Activated CD8-positive, alpha-beta memory T cell treated with anti-CD3 and anti-CD28 coated beads, Interleukin-2, amount 50 U/mL, for 48 hours (primary cell): ENCODE measurements around the gene CALU.

Experiments
- DNase-seq: peaks from one replicate; pipeline ENCODE4 v3.0.0-alpha.2; 2020

The CALU gene

DNA sequence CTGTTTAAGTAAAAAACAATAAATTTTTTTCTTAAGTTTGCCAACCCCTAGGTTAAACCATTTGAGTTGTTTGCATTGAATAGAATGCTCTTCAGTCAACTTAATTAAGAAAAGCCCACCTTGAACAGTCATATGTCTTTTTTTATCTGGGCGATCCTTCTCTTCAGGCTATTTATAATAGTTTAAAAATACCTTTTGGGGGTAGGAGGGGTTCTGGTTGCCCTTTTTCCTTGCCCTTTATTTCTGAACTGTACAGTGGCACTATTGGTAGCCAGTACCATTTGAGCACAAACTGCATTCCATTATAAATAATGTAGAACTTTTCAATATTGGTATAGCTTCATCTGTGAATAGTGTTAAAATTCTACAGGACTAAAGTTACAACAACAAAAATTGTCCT is 13.1 kb downstream of the CALU start:
- DNase-seq = no peak

GRCh38 chr7:128755075-128755818 is 16.1 kb downstream of the CALU start:
- DNase-seq = no peak

DNA sequence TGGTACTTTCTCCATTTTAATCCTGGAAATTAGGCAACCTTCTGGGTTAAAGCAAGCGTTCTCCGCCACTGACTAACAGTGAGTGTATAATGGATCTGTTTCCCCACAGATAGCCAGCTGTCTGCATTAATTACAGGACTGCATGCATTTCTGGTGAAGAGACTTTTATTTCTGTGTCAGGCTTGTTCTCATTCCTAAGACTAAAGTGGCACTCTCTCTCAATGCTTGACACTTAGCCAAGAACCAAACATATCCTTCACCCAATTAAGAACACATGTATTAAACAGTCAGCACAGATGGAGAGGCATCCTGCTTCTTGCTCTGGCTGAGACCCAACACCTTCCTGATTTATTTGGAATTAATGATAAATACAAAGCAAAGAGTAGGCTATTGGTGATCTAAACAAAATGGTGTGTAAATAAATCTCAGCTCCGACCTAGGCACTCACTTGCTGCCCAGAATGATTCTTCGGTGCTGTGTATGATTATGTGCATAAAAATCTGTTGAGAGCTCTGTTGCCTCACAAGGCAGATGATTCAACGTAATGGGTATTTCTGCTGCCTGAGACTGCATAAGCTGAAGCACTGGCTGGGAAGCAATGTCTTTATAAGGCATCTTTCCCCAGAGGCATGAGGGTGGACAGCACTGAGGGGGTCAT is 16.8 kb downstream of the CALU start:
- DNase-seq = no peak

GRCh38 chr7:128757203-128757602 is 18.0 kb downstream of the CALU start:
- no peak for DNase-seq

- DNase-seq = no peak
Observed at GRCh38 chr7:128758553-128758952, 19.4 kb downstream of the CALU start.

GRCh38 chr7:128759242-128759641 is 20.1 kb downstream of the CALU start:
- no peak for DNase-seq

GRCh38 chr7:128763541-128763940 is 24.4 kb downstream of the CALU start:
- no peak for DNase-seq

DNA sequence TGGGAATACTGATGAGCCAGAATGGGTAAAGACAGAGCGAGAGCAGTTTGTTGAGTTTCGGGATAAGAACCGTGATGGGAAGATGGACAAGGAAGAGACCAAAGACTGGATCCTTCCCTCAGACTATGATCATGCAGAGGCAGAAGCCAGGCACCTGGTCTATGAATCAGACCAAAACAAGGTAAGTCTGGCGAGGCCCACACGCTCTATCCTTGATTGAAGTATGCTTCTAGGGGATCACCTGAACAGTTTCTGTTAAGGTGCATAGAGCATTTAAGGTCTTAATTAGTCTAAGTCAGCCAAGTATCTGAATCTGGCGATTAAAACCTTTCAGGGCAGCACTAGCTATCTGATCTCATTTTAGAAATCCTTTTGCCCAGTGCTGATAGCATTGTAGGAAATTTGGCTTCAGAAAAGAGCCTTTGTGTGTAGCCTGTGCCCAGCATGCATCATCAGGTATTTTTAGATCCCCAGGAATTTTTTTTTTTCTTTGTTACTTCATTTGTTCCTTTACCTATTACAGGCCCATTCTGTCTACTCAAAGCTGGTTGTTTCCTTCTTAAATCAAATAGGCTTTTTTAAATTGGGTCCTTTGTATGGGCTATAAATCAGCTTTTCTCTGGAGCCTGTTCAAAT is 28.4 kb downstream of the CALU start:
- DNase-seq = no peak

DNA sequence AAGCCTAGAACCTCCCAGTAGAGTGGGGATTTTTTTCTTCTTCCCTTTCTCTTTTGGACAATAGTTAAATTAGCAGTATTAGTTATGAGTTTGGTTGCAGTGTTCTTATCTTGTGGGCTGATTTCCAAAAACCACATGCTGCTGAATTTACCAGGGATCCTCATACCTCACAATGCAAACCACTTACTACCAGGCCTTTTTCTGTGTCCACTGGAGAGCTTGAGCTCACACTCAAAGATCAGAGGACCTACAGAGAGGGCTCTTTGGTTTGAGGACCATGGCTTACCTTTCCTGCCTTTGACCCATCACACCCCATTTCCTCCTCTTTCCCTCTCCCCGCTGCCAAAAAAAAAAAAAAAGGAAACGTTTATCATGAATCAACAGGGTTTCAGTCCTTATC is 31.1 kb downstream of the CALU start:
- DNase-seq = no peak

GRCh38 chr7:128773604-128774003 is 34.4 kb downstream of the CALU start:
- no peak for DNase-seq

- no peak for DNase-seq
Observed at GRCh38 chr7:128774029-128774689, 35.0 kb downstream of the CALU start.

GRCh38 chr7:128774921-128775320 is 35.8 kb downstream of the CALU start:
- DNase-seq = no peak

GRCh38 chr7:128775744-128776474 is 36.8 kb downstream of the CALU start, which contains the start of gene OPN1SW:
OPN1SW (minus strand) TSS chr7:128775794; CDS start chr7:128775781, 13 bp downstream.
- DNase-seq = no peak

GRCh38 chr7:128777156-128778123 is 38.3 kb downstream of the CALU start:
- no peak for DNase-seq

DNA sequence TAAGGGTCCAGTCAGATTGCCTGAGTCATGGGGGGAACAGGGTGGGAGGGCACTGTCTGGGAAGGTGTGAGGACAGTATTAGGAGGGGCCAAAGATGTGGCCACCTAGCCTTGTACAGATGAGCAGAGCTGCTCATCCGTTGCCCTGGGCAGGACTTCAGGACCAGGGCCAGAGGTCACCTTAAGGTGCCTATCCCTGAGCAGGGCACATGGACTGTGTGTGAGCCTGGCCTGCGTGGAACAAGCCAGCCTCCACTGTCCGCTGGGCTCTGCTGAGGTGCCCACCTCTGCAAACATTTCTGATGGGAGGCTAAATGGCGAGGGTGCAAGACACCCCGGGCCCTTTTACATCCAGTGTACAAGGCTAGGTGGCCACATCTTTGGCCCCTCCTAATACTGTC is 39.8 kb downstream of the CALU start:
- DNase-seq = no peak

- DNase-seq = no peak
Observed at GRCh38 chr7:128781126-128781525, 42.0 kb downstream of the CALU start.

DNA sequence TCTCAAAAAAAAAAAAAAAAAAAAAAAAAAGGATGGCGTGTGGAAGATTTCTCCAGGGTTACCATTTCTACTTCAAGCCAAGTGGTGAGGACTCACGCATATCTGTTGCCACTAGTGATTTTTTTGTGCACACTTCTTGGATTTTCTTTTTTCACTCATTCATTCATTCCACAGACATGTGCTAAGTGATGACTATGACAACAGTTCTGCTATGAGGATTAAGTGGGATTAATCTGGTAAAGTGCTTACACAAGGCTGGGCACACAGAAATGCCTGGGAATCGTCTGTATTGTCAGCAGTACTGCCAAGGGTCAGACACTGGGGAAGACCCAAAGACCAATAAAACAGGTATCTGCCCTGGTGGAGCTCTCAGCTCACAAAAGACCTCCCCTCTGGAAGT is 42.7 kb downstream of the CALU start:
- no peak for DNase-seq

DNA sequence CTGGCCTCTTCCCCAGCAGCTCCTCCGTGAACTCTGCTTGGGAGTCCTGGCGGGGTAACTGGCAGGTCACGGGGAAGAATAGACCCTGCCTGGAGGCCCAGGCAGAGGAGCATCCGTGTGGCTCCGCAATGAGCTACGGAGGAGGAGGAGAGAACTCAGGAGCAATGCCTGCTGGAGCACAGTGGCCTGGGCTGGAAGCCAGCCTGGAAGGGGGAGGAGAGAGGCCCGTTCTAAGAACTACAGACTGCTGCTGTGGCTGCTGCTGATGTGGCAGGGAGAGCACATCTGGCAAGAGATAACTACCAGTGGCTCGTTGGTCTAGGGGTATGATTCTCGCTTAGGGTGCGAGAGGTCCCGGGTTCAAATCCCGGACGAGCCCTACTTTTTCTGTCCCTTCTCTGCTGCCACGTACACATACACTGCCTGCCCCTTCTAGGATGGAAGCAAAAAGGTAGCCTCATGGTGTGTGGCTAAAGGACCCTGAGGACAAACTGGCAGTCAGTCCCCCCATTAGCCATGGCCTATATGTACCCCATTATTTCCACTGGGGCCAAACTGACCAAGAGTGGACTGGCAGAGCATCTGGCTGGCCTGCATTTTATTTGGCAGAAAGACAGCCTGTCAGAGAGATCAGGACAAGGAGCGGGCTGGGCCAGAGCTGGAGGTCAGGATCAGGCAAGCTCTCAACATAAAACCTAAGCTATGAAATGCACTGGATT is 44.1 kb downstream of the CALU start:
- peak; percentile 77 for DNase-seq

DNA sequence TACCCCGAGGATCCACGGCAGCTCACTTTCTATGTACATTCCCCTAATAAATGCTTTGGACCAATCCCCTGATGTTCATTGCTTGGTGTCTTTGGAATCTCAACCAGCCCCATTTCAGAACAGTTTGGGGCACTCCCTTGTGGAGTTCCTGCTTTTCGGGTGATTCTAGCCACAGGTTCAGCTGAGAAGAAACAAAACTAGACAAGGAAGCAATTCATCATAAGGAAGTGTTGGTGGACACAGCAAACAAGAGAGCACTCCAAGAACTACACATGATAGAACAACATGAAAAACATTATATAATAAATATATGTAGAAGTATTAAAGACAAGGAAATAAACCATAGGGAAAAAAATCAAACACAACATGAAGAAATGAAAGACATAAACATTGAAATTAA is 46.6 kb downstream of the CALU start:
- no peak for DNase-seq

- DNase-seq = no peak
Observed at GRCh38 chr7:128788446-128789412, 49.6 kb downstream of the CALU start.
